PC-3 (cell line): Measurements from ENCODE around the gene ADORA2A.

Experiments used
- EZH2 ChIP-seq: fragments of 300-600 bp; sonication (generic); IDR thresholded peaks from one replicate; pipeline ENCODE4 v1.6.1; 2017; ENCODE audit warnings: antibody characterized with exemption, mild to moderate bottlenecking, low read length; ENCODE audit not compliant: unreplicated experiment
- EZH2phosphoT487 ChIP-seq: fragments of 300-600 bp; sonication (generic); IDR thresholded peaks from 2 replicates; pipeline ENCODE4 v1.6.1; 2018; ENCODE audit warnings: mild to moderate bottlenecking, antibody characterized with exemption, low read length, borderline replicate concordance
- TF ChIP-seq, protein P1 (sequence below): fragments of 300-600 bp; sonication (generic); conservative IDR thresholded peaks from 2 replicates; pipeline ENCODE4 v1.5.1; 2017; ENCODE audit warnings: antibody characterized with exemption, low read depth, mild to moderate bottlenecking, low read length

DNA sequence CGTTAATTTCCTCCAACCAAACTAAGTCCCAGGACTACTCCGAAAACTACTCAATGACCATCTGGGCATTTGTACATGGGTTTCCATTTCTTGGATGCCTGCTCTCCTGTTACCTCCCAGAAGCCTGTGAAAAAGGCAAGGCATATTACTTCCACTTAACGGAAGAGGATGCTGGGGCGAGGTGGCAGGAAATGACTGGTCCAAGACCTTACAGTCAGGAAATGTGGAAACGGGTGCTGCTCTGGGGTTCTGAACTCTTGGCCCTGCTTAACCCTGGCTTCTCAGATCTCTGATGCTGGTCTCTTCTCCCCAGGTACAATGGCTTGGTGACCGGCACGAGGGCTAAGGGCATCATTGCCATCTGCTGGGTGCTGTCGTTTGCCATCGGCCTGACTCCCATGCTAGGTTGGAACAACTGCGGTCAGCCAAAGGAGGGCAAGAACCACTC is 12.9 kb downstream of the ADORA2A start:
- TF ChIP-seq, protein P1, sequence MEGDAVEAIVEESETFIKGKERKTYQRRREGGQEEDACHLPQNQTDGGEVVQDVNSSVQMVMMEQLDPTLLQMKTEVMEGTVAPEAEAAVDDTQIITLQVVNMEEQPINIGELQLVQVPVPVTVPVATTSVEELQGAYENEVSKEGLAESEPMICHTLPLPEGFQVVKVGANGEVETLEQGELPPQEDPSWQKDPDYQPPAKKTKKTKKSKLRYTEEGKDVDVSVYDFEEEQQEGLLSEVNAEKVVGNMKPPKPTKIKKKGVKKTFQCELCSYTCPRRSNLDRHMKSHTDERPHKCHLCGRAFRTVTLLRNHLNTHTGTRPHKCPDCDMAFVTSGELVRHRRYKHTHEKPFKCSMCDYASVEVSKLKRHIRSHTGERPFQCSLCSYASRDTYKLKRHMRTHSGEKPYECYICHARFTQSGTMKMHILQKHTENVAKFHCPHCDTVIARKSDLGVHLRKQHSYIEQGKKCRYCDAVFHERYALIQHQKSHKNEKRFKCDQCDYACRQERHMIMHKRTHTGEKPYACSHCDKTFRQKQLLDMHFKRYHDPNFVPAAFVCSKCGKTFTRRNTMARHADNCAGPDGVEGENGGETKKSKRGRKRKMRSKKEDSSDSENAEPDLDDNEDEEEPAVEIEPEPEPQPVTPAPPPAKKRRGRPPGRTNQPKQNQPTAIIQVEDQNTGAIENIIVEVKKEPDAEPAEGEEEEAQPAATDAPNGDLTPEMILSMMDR = no peak
- TF ChIP-seq EZH2 = no peak
- no peak for TF ChIP-seq EZH2phosphoT487
